DLD1 (cell line): ENCODE data around the gene FAM47C.
"Not testable (repeated sequence)": the region's sequence is repeated elsewhere in the genome, so short reads cannot be mapped to it uniquely, and the experiment has no call there.

ENCODE experiments used
- in situ Hi-C: cut with HindIII; loops from 2 replicates; pipeline ENCODE4 v1.10.0; 2017; ENCODE audit warnings: low sequenced_read_pairs

Gene FAM47C

DNA sequence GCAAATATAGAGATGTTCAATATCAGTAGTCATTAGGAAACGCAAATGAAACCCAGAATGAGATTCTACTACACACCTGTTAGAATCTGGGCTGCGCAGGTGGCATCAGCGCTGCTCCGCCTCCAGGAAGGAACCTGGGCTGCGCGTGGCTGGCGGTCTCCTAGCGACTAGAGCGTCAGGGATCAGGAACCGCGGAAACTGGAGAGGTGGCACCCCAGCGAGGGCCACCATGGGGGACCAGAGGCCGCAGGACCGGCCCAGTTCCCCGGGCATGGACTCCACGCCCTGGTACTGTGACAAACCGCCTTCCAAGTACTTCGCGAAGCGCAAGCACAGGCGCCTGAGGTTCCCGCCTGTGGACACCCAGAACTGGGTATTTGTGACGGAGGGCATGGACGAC, at the start of gene FAM47C:
FAM47C (plus strand) TSS at position 185 of the 400 bp plus-strand sequence; CDS start at position 230, 45 bp downstream.
- in situ Hi-C loops = not testable (repeated sequence)

DNA sequence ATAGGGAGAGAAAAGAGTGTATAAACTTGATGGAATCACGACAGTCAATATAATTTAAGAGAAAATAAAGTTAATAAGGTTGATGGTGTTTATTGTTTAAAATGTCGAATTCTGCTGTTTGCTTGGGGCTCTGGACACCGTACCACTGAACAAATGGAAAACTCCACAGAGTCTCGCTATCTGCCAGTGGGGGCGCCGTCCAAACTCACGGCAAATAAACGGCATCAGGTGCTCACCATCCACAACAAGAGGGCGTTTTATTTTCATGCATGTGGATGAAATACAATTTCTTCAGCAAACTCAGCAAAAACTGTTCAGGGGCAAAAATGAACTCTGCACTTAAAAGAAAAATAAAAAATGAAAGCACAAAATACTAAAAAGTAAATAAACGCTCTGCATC, 46.6 kb upstream of the FAM47C start:
- in situ Hi-C loops = no loop called here

DNA sequence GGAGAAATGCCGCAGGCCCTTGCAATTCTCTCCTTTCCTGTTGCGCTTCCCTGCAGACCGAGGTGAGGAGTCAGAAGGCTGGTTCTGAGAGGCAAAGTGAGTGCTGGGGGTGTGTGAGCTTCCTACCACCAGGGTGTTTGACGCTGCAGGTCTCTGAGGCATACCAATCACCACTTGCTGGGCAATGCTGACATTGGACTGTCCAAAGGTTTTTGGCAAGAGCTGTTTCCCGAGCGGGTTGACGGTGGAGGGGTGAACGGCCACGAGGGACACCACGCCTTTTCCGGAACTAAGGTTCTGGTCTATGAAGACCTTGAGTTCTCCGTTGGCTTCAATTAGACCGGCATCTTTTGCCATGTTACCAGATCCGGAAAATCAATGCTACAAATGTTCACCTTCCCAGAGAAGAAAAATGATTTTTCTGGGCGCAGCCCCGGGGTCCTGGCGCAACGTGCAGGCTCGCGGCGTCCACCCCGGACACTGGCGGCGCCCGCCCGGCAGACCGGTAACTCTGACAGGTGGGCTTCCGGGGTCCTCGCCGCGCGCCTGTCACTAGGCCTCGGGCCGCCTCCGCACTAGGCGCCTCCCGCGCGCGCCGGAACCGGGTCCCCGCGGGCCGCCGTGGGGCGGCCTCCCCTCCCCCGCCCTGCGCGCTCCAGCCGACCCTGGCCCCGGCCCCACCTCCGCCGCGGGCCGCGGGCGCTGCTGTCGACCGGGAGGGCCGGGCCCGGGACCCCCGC, 44.9 kb upstream of the FAM47C start:
- in situ Hi-C loops = no loop called here

DNA sequence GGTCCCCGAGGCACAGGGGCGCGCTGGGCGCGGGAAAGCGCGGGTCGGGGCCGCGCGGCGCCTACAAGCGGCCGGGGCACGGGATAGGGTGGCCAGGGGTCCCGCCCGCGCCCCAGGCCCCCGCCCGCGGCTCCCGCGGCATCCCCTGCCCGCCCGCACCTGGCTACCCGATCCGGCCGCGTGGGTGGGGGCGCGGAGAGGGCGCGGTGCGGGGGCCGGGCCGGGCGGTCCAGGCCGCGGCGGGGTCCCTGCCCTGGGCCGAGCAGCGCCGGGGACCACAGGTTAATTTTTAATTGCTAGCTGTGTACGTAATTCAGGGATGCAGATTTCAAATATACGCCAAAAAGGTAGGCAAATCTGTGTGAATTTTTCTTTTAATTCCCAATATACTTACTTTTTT, 44.3 kb upstream of the FAM47C start:
- in situ Hi-C loops = no loop called here

DNA sequence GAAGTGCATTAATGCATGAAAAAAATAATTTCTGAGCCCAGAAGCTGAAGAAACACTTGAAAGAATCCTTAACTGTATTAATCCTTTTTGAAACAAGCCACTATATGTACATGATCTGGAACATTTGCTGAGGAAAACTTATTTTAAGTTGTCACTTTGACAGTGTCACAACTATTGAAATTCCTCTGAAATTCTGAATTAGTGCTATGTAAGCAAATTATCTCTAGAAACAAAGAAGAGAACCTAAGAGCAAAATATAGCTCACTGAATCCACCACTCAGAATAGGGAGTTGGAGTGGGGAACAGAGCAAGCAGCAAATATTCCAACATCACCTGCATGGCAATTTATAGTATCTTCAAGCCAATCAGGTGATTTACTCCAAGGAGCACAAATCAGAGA, 34.6 kb upstream of the FAM47C start:
- in situ Hi-C loops = no loop called here

DNA sequence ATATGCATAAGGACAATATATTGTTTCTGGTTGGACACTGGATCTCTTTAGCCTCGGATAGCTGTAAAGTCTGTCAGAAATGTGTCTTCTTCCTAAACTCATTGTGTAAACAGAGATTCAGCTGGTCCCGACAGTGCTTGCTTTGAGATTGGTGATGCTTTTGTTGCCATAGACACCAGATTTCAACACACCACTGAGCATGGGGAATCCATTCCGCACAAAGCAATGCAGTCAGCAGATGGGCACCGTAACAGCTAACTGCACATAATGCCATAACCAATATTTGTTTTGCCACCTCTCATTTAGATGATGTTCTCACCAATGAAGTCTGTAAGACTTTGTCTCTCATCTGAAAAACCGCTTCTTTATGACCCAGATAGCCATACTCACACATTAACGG, 33.3 kb upstream of the FAM47C start:
- in situ Hi-C loops = no loop called here

DNA sequence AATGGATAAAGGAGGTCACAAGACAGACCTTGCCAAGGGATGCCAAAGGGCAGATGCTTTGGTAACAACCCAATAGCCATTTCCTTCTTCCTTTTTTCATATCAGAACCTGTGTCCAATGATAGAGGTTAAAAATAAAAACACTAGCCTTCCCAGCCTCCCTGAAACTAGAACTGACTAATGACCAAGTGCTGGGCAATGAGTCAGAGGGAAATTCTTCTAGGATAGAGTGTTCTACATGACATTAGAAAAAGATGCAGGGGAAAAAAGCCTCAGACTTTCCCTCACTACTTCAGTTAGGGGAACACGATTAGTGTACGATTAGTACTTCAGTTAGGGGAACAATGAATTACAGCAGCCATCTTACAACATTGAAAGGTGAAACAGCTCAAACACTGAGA, 29.3 kb upstream of the FAM47C start:
- in situ Hi-C loops = no loop called here

DNA sequence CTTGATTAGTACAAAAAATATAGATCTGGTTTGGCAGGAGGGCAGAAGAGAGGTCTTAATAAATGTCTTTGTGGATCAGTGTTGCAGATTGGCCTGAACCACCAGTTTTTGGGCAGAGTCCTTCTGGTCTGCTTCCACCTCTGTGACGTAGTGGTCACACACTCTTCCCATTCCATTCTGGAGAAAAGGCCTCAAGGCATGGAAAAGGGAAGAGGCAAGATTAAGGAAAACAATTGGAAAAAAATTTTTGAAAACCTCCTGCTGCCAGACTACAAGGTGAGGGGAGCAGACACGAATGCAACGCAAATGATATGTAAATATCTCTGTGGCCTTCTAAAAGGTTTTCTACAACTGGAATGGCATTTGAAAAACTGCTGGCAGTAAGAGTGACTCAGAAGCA, 24.3 kb upstream of the FAM47C start:
- in situ Hi-C loops = no loop called here

DNA sequence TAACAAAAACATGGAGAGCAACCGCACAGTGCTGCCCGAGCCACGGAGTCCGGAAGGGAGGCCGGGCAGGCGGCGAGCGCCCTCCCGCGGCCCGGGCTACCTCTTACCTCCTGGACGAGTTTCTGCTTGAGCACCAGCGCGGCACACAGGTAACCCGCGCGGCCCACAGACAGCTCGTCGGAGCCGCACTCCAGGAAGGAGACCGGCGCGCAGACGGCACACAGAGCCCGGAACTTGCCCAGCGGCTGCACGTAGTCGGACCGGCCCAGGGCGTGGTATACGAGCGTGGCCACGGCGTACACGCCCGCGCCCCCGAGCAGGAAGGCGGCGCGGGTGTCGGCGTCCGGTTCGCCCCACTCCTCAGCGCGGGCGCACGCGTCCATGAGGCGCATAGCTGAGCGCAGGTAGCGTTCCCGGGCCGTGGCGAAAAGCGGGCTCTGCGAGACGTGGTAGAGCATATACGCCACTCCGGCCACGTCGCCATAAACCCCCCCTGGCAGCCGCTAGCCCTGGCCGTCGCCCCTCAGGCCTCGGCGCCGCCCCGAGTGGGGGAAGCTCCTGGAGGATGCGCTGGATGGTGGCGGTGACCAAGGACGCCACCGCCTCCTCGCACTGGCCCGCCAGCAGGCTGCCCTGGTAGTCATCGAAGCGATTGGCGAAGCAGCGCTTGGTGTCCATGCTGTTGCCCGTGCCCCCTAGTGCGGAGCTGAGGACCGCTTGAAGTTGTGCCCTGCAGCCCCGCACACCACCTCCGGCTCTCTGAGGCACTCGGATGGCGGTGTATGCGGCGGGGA, 22.6 kb upstream of the FAM47C start:
- in situ Hi-C loops = not testable (repeated sequence)

DNA sequence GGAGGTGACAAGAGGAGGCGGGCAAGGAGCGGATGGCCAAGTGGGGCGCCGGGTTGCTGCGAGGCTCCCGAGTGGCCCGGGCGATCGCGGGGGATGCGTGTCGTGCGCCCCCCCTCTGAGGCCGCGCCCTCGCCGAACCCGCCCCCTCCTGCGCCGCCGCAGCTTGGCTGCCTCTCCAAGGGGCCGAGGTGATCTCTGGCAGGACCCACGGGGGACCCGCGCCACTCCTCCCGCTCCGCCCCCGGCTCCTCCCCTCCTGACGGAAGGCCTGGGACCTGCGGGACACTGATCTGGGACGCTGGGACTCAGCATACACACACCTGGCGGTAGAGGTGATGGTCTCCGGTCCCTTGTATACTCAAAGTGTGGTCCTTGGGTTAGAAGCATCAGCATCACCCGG, 21.9 kb upstream of the FAM47C start:
- in situ Hi-C loops = no loop called here

DNA sequence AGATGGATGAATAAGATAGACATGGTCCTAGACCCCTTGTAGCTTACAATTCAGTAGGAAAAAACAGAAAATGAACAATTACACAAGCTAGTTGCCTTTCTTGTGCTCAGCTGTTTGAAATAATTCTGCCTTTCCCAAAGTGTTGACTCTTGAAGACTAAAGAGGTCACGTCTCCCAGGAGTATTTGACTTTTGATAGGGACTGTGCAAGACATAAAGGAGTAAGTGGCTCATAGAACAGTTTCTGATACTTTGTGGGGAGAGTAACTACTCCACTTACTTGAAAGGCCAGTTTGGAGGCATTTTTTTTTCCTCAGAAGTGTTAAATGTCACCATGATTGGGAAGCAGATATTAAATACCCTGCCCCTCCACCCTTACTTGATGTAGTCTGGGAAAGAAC, 21.0 kb upstream of the FAM47C start:
- in situ Hi-C loops = not testable (repeated sequence)

DNA sequence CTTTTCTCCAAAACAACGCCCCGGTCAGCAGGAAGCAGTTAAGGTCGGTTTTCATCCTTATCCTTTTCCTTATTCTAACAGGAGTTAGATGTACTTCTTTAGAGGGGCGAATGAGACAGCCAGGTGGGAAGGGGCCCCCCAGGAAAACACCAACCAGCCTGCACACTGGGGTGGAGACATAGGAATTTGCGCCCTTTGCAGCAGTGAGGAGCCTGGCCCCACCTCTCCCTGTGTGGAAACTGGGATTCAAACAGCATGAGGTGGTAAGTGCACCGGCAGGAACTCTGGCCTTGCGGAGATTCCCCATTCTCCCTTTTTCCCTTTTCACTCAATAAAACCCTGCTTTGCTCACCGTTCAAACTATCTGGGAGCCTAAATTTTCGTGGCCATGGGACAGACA, 8.0 kb upstream of the FAM47C start:
- in situ Hi-C loops = no loop called here

DNA sequence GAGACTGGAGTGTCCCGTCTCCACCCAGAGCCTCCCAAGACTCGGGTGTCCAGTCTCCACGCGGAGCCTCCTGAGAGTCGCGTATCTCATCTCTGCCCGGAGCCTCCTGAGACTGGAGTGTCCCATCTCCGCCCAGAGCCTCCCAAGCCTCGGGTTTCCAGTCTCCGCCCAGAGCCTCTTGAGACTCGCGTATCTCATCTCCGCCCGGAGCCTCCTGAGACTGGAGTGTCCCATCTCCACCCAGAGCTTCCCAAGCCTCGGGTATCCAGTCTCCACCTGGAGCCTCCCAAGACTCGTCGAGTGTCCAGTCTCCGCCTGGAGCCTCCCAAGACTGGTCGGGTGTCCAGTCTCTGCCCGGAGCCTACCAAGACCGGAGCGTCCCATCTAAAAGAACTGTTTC, 2.3 kb downstream of the FAM47C start:
- in situ Hi-C loops = no loop called here

DNA sequence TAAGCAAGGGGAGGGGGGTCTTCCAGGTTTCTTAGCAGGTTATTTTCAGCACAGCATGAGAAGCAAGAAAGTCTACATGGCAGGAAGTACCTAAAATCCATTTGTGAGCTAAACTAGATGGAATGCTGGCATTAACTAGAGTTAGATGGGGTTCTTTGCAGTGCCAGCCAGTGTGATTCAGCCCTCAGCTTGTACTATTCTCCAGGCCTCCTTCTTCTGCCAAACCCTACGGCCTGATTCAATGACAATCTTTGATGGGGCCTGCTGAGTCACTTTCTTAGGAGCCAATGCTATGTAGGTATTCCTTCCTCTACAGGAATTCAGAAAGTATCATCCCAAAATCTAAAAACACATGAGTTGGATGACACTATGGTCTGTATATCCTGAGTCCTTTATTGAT, 26.1 kb downstream of the FAM47C start:
- in situ Hi-C loops = not testable (repeated sequence)

DNA sequence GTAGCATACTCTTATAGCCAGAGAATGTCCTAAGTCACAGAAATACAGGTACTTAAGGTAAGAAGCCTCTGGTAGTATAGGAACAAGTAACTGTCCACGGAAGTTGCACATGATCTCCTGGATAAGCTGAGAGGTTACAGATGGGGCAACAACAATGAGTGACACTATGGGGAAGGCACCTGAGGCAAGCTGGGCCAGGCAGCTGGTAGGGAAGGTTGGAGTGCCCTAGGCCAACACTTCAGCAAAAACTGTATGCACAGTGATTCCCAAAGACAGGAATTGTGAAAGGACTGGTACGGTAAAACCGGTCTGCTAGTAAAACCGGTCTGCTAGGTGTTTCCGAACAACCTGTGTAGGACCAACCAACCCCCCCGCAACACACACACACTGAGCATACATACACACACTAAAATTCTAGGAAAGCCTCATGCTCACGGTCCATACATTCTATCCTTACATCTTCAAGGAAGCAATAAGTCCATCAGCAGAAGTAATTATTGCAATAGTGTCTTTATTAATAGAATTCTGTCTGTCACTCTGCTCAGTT, 28.6 kb downstream of the FAM47C start:
- in situ Hi-C loops = not testable (repeated sequence)

DNA sequence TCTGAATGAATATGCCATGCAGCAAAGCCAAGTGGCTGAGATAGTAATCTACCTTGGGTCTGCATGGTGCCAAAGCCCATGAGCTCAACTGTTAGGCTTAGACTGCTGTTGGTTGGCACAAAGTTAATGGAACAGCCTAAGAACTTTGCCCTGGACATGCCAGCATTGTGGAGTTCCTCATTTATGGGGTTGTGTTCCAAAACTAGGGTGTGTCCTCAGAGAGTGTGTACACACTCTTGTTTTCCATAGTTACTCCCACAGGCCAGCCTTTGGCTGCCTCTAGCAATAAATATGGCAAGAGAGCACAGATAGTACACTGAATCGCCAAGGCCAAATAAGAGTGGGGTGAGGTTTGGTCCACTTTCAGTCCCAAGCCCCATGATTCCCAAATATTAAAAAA, 30.6 kb downstream of the FAM47C start:
- in situ Hi-C loops = not testable (repeated sequence)

DNA sequence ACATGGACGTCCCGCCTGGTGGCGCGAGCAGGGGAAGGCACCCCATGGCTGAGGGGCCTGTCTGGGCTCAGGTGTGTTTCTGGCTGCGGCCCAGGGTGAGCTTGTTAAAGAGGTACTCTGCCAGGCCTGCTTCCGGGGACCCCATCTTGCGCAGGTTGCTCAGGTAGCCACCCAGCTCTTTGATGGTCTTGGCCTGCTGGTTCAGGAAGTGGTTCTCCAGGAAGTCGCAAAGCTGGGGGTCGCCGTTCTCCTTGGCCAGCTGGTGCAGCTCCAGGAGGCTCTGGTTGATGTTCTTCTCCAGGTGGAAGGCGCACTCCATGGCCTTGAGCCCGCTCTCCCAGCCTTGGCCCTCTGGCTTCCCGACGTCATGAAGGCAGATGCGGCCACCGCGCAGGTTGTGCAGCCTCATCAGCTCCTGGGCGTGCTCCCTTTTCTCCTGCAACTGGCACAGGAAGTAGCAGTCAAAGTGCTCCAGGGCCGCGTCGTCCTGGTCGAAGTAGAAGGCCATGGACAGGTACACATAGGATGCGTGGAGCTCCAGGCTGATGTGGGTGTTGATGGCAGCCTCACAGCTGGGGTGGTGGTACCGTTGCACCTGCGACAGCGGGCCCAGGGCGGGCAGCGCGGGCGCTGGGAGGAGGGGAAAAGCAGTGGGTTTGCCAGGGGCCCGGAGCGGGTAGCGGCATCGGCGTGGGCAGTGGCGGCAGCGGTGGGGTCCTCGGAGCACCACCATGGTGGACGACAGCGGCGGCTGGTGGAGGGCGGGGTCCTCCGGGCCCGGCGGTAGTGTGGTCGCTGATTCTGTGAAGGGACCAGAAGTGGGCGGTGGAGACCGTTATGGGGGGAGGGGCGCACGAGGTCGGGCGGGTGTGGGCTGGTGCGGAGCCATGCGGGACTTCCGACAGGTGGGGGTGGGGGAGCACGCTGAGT, 35.1 kb downstream of the FAM47C start:
- in situ Hi-C loops = not testable (repeated sequence)

DNA sequence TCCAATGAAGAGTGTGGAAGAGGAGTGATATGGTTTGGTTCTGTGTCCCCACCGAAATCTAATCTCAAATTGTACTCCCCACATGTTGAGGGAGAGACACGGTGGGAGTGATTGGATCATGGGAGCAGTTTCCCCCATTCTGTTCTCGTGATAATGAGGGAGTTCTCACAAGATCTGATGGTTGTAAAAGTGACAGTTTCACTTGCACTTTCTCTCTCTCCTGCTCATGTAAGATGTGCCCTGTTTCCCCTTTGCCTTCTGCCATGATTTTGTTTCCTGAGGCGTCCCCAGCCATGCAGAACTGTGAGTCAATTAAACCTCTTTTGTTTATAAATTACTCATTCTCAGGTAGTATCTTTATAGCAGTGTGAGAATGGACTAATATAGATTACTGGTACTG, 39.6 kb downstream of the FAM47C start:
- in situ Hi-C loops = no loop called here

DNA sequence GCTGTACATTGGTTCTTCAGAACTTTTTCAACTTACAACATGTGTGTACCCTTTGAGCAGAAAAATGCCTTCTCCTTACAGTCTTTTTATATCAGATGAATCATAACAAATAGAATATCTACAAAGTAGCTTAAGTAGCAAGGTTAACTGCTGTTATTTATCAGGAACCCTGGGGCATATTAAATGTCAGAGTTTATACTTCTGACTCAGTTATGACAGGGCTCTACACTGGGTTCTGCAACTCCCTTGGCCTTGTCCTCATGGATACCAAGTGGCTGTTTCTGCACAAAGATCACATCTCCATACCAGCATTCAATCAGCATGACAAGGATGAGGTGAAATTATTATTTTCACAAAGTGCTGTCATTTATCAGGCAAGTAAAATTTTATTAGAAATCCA, 49.4 kb downstream of the FAM47C start:
- in situ Hi-C loops = not testable (repeated sequence)

DNA sequence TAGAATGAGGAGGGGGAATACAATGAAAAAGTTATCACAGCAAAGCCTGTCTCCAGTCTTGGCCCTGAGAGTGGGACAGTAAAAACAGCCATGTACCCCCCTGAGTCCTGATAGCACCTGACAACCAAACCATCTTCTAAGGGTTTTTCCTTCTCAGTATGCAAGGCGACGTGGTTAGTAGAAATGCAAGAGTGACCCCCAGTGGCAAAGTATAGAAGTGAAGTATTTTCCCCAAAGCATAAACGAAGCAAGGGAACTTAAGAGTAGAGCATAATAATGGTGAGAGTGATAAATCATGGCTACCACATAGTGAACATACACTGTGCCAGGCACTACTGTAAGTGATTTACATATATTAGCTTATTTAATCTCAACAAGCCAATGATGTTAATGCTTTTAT, 52.8 kb downstream of the FAM47C start:
- in situ Hi-C loops = no loop called here
